ENCODE data around the gene LRRC8D. TPM values are rescaled to one million over a fixed set of nuclear protein-coding genes. Genes with fewer than 3 reads are reported as not detected.

Gene LRRC8D
- total and polyA plus RNA-seq, 9 of the 15 experiments (the other 6 are each of a cell fraction or from before 2014, with no cell fraction given), result 3.4 to 53.9 (median 15.9) TPM

GRCh38 chr1:89872567-89872966 is 51.7 kb downstream of the LRRC8D start:
- H3K4me1 ChIP-seq (replicated peaks in 1 of 2; ENCODE audit: control insufficient read depth in 2 of 2, insufficient read depth in 2 of 2, low read length in 2 of 2), result peaks cover 7 to 51% of the 10 kb centered on the region in 2 experiments; a peak in 4 of 5 replicates
- in situ Hi-C loops (cut with MboI) (no loop called here), intact Hi-C loops (cut with micrococcal nuclease) (loop anchor here (2.0 to 5.0 kb wide), 2 partner anchors 68 to 80 kb away; no protein-coding TSS in a partner anchor)
- no peak overlapping the region for H3K27ac ChIP-seq (ENCODE audit: extremely low read depth, low read depth, low read length)
- no peaks in the 10 kb centered on the region for H3K9me1 ChIP-seq (ENCODE audit: control insufficient read depth, insufficient read depth, low read length)
- 0% methylated on average over 1 of the region's 1 CpG for WGBS (ENCODE audit: insufficient coverage, low coverage, missing lambda C conversion rate)
- no peak overlapping the region; the same call in 1 of the 2 replicates for H3K4me2 ChIP-seq (ENCODE audit: insufficient read depth, low read length)
- DNase-seq (ENCODE audit: extremely low read depth in 1 of 4, low spot score in 3 of 4) (no peak), ATAC-seq (no peak), FAIRE-seq (no peak)
- H2AFZ ChIP-seq (ENCODE audit: low read depth, low read length), result no peak overlapping the region
- no peaks in the 10 kb centered on the region for H4K20me1 ChIP-seq (replicated peaks; ENCODE audit: control insufficient read depth, insufficient read depth, low read length)
- no TSS peak for BruUV-seq (replicated peaks)
- no peak for TF ChIP-seq USF1 (CRISPR knock-in tag; IDR thresholded peaks at IDR 0.05)
- no peak for TF ChIP-seq SAFB2 (IDR thresholded peaks at IDR 0.05; ENCODE audit: borderline replicate concordance, low read depth, low read length, severe bottlenecking)
- TF ChIP-seq TRIM25 (IDR thresholded peaks at IDR 0.05; ENCODE audit: borderline replicate concordance), result no peak
- TF ChIP-seq BRCA1 (IDR thresholded peaks at IDR 0.05), result no peak
- TF ChIP-seq BRCA1 (CRISPR knock-in tag; IDR thresholded peaks at IDR 0.05), result no peak
- TF ChIP-seq CREB3L1 (IDR thresholded peaks at IDR 0.05; ENCODE audit: borderline replicate concordance, low read depth), result no peak
- no peak for TF ChIP-seq SRF (CRISPR knock-in tag; IDR thresholded peaks at IDR 0.05)
- TF ChIP-seq SPI1 (IDR thresholded peaks at IDR 0.05; ENCODE audit: borderline replicate concordance, low read depth, low read length), result no peak
- TF ChIP-seq ARID1B (IDR thresholded peaks at IDR 0.05), result no peak
- TF ChIP-seq POLR2G (IDR thresholded peaks at IDR 0.05; ENCODE audit: low read depth, low read length), result no peak
- no peak for TF ChIP-seq RUNX1 (IDR thresholded peaks at IDR 0.05; ENCODE audit: low read depth)
- TF ChIP-seq ZNF444 (CRISPR knock-in tag; IDR thresholded peaks at IDR 0.05), result no peak
- no peak for TF ChIP-seq NR0B1 (IDR thresholded peaks at IDR 0.05; ENCODE audit: partially characterized antibody)
- TF ChIP-seq ZNF584 (CRISPR knock-in tag; IDR thresholded peaks at IDR 0.05; ENCODE audit: low read depth), result no peak
- no peak for TF ChIP-seq NR4A1 (CRISPR knock-in tag; IDR thresholded peaks at IDR 0.05)
- no peak for TF ChIP-seq NR4A1 (tag; IDR thresholded peaks at IDR 0.05)
- H3K27me3 ChIP-seq (ENCODE audit: control insufficient read depth in 2 of 2, insufficient read depth in 2 of 2, low read length in 2 of 2), result no peaks in the 10 kb centered on the region
- CTCF ChIA-PET (ENCODE audit: low intra/inter-chr PET ratio), result no interaction called here
- no peak overlapping the region for H3K9ac ChIP-seq (ENCODE audit: insufficient read depth in 1 of 2, low read depth in 2 of 2, low read length in 2 of 2)
- no peaks in the 10 kb centered on the region for H3K9me3 ChIP-seq (replicated peaks; ENCODE audit: control insufficient read depth, insufficient read depth, low read depth, low read length)
- peaks cover 25% of the 10 kb centered on the region for H3K36me3 ChIP-seq (ENCODE audit: control insufficient read depth, insufficient read depth, low read length)
- peaks cover 62% of the 10 kb centered on the region for H3K79me2 ChIP-seq (ENCODE audit: control insufficient read depth, insufficient read depth, low read length)
- POLR2A ChIA-PET, result interaction anchor here (0.5 to 1.6 kb wide), 10 partner anchors 8 to 246 kb away, joined by 3 to 4 read pairs (median 3); no protein-coding TSS in a partner anchor
- H3K4me3 ChIP-seq, result no peak overlapping the region
